Stimulated activated CD4-positive, alpha-beta T cell treated with anti-CD3 and anti-CD28 coated beads, Interleukin-4, amount 100 ng/mL, for 4 hours (primary cell): Measurements from ENCODE around the gene PPP5C.
"Not testable (repeated sequence)": the region's sequence is repeated elsewhere in the genome, so short reads cannot be mapped to it uniquely, and the experiment has no call there.

Experiments used
- DNase-seq, 2 experiments: peaks; one replicate each; pipeline ENCODE4 v3.0.0-alpha.2; 2020

Gene PPP5C

GRCh38 chr19:46366620-46367292 is 19.9 kb downstream of the PPP5C start:
- no peak for DNase-seq

GRCh38 chr19:46367426-46367825 is 20.5 kb downstream of the PPP5C start:
- DNase-seq, result no peak

GRCh38 chr19:46368116-46368515 is 21.2 kb downstream of the PPP5C start:
- no peak for DNase-seq

- no peak for DNase-seq
These were observed 22.9 kb downstream of the PPP5C start for GRCh38 chr19:46369817-46370216.

- no peak for DNase-seq
These were observed 24.5 kb downstream of the PPP5C start for GRCh38 chr19:46371371-46371901.

- DNase-seq, result no peak
These were observed 26.1 kb downstream of the PPP5C start for GRCh38 chr19:46372901-46373490.

GRCh38 chr19:46373491-46374359 is 26.8 kb downstream of the PPP5C start:
- DNase-seq, result no peak

GRCh38 chr19:46374536-46375475 is 27.9 kb downstream of the PPP5C start:
- DNase-seq, result no peak

- not testable (repeated sequence) for DNase-seq
These were observed 28.7 kb downstream of the PPP5C start for GRCh38 chr19:46375476-46376067.

- DNase-seq, result no peak
These were observed 29.6 kb downstream of the PPP5C start for GRCh38 chr19:46376241-46377153.

- DNase-seq, result no peak
These were observed 31.4 kb downstream of the PPP5C start for GRCh38 chr19:46378268-46378667.

- no peak for DNase-seq
These were observed 33.8 kb downstream of the PPP5C start for GRCh38 chr19:46380690-46381089.

- no peak for DNase-seq
These were observed 34.5 kb downstream of the PPP5C start for GRCh38 chr19:46381346-46381745.

GRCh38 chr19:46381756-46382345 is 35.0 kb downstream of the PPP5C start:
- no peak for DNase-seq

- no peak for DNase-seq
These were observed 36.4 kb downstream of the PPP5C start for GRCh38 chr19:46383171-46383815.

GRCh38 chr19:46383846-46384245 is 37.0 kb downstream of the PPP5C start:
- DNase-seq, result no peak

- DNase-seq, result no peak
These were observed 37.5 kb downstream of the PPP5C start for GRCh38 chr19:46384396-46384795.

- no peak for DNase-seq
These were observed 38.7 kb downstream of the PPP5C start for GRCh38 chr19:46385636-46386035.

- DNase-seq, result no peak
These were observed 39.3 kb downstream of the PPP5C start for GRCh38 chr19:46386151-46386550.
